ENCODE data around the gene HELT.
A peak's percentile ranks its signal among the peaks of the same experiment; 100 is the strongest.

HELT gene

DNA sequence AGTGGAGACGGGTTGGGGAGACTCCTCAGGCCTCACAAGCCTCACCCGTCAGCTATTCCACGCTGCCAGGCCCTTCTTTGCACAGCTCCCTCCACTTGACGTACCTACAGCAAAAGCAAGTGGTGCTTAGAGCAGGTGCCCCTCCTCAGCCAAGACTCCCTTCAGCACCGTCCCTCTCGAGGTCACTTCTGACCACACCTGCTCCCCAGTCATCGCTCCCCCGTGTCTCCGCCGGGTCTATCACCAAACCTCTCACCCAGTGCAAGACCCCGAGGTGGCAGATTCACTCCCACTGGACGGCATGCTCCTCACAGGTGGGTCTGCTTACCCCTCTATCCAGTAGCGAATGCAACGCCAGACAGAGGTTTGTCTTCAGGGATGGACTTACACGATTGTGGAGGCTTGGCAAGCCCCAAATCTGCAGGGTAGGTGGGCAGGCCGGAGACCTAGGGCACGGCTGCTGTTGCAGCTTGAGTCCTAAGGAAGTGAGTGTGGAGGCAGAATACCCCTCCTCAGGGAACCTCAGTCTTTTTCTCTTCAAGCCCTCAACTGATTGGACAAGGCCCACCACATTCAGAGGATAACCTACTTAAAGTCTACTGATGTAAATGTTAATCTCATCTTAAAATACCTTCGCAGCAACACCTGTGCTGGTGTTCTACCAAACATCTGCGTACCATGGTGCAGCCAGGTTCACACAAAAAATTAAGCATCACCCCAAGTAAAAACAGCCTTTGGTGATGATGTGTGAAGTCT, 14.5 kb upstream of the HELT start:
- DNase-seq (ENCODE audit: low read depth), result no peak

- no peak for DNase-seq (ENCODE audit: low read depth)
These were observed 13.6 kb upstream of the HELT start for GRCh38 chr4:185004562-185005218.

- peak; percentile 69 for DNase-seq (ENCODE audit: low read depth)
These were observed 13.0 kb upstream of the HELT start for GRCh38 chr4:185005219-185005819.

DNA sequence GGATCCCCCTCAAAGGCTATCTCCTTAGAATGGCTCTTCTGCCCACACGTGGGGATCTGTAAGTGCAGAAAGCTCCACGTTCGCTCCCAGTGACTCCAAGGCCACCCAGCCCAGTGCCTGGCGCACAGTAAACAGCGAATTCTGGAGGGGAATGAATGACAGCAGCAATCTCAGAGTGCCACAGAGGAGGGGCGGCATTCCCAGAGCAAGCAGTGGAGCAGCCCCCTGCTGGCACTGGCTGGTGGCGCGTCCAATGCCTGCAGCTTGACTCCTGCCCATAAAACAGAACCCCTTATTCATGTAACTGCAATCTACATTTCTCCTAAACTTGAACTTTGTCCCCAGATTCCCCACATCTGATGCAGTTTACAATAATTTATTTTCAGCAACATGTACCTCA, 6.9 kb upstream of the HELT start:
- no peak for DNase-seq (ENCODE audit: low read depth)

- no peak for DNase-seq (ENCODE audit: low read depth)
These were observed 4.7 kb upstream of the HELT start for GRCh38 chr4:185013417-185014125.

DNA sequence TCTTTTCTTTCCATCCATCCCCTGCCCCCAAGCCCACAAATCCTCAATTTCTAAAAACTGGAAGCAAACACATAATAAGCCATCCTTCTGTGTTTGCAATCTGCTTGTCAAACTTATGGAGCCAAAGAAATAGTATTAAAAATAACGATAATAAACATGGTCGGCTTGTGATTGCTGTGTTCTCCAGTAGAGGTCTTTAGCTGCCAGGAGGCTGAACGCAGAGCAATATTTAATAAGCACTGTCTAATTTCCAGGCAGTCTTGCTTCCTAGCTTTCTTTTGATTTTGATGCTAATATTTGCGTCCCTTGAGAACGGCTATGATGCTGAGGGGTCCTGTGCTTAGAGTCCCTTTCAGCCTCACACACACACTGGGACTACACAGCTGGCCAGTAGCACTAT, 3.2 kb upstream of the HELT start:
- DNase-seq (ENCODE audit: low read depth), result no peak

- DNase-seq (ENCODE audit: low read depth), result no peak
These were observed 2.0 kb upstream of the HELT start for GRCh38 chr4:185016101-185016940.

- DNase-seq (ENCODE audit: low read depth), result no peak
These were observed 1.1 kb upstream of the HELT start for GRCh38 chr4:185016946-185017758.

- no peak for DNase-seq (ENCODE audit: low read depth)
These were observed 655 bp downstream of the HELT start for GRCh38 chr4:185018834-185019455.

DNA sequence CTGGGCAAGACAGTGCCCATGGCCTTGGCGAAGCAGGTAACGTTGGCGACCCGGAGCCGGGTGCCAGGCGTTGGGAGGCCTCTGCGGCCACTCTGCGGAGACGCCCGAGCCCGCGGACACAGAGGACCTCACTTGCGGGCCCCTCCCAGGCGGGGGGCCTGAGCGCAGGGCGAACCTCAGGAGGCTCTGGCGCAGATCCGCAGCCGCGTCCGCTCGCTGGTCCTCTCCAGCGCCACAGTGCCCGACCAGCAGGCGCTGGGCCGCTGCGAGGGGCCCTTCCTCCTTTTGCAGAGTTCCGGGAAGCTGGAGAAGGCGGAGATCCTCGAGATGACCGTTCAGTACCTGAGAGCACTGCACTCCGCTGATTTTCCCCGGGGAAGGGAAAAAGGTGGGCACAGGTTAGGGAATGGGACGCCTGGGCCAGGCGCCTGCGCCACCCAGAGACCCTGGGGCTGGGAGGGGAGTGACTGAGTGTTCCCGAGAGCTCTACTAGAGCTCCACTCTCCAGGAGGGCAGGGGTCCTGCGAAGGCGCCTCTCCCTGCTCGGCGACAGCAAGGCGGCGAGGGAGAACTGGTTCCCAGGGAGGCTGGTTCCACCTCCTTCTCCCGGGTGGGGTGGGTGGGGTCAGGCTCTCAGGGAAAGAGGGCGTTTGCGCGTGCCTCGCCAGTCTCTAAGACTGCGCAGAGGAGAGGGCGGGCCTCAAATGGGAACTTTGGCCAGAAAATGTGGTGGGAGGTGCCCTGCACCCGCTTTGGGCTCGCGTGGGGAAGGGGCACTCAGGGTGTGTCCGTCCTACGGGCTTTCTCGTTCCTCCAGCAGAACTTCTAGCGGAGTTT, 1.4 kb downstream of the HELT start:
- DNase-seq (ENCODE audit: low read depth), result no peak

- DNase-seq (ENCODE audit: low read depth), result no peak
These were observed 2.1 kb downstream of the HELT start for GRCh38 chr4:185020293-185020808.

DNA sequence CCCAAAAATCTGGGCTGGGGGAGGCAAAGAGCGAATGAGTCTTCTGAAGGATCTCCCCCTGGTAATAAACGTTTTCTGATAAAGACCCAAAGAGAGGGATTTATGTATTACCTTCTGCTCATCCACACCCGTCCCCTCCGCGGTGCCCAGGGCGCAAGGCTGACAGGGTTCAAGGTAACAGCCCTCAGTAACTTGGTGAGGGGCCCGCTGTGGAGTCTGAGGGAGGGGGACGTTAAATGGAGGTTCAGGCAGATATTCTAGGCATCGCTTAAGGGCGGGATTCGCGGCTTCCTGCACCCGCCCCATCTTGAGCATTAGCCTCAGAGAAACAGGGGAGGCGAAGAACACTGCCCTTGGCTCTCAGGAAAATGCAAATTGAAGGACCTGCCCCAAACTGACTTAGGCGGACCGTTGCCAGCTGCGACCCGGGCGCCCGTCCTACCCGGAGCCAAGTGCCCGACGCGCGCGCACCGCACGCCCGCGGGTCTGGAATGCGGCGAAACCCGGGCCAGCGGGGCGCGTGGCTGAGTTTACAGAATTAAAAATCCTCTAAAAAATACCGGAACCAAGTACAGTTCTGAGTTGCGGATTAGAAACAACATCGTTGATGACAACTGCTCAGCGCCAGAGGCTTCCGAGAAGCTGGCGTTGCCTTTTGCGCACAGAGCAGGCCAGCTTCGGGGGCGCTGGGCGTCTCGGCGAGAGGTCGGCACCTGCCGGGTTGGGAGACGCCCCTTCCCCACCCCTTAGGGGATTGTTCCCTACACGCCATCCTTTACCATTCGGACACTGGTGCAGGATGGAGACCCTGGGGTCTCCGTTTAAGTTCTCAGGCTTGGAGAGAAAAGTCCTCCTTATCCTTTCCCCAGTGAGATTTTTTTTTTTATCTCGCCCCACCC, 2.8 kb downstream of the HELT start:
- DNase-seq (ENCODE audit: low read depth), result no peak

- DNase-seq (ENCODE audit: low read depth), result no peak
These were observed 5.2 kb downstream of the HELT start for GRCh38 chr4:185023471-185023870.

DNA sequence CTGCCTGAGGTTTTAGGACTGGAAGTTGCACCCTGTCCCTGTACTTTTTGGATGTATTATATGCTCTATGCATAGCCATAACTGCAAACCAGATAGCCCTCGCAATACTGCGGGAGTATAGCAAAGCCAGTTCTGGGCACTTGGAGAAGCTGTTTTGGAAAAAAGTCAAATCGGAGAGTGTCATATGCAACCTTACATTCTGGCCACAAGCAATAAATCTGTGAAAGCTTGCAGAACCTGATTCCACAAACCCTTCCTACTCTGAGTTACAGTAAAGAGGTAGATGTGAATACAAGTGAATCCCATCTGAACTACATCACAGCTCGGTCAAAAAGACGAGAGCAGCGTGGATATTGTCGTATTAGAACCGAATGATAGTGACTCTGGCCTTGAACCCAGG, 10.3 kb downstream of the HELT start:
- no peak for DNase-seq (ENCODE audit: low read depth)

DNA sequence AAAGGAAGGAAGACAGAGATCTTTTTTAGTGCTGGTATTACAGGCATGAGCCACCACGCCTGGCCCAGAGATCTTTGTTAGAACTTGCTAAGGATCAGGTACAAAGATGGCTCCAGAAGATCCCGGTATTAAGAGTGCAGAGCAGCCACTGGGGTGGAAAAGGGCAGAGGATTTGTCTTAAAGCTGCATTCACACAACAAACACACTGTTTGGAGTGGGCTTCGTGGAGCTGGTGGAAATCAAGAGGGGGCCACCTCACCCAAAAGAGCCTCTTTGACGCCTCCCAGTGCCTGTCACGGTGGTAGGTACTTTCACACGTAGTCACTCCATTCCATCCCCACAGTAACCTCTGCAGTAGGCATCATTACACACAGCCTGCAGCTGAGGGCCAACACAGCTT, 13.3 kb downstream of the HELT start:
- no peak for DNase-seq (ENCODE audit: low read depth)

DNA sequence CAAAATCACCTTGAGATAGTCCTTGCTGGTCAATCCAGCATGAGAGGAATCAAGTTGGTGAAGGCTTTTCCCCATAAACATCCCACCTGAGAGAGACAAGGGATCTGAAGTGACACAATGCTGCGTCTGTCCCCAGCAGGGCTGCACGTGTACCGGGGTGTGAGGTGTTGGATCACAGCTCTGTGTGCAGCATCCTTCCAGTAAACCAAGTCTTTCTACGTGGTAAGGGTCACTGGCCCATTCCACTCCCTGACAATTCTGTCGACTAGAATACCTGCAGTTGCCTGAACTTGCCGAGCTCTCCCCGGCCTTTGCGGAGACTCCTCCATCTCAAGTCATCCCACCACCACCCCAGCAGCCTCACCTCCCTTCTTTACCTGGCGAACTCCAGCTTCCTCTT, 14.8 kb downstream of the HELT start:
- DNase-seq (ENCODE audit: low read depth), result no peak

DNA sequence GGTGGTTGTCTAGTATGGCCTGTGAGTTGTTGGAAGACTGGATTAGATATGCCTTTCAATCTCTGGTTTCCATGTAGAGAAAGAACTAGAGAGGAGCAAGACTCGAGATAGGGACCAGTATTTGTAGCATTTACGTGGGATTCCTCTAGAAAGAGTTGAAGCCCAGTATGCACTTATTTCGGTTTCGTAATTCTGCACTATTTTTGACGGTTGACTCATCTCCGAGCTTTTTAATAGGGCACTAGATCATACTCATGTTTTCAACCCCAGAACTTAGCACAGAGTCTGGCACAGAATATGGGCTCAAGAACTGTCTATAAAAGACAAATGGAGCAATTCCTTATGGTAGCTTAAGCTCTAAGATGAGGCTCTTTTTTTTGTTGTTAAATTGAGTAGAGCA, 15.7 kb downstream of the HELT start:
- DNase-seq (ENCODE audit: low read depth), result no peak

- DNase-seq (ENCODE audit: low read depth), result no peak
These were observed 17.0 kb downstream of the HELT start for GRCh38 chr4:185035284-185035683.

Data from stimulated activated CD4-positive, alpha-beta T cell treated with anti-CD3 and anti-CD28 coated beads, Interleukin-2, amount 100 ng/mL, for 4 hours (primary cell).